ENCODE measurements around the gene DCTN4. TPM values are rescaled to one million over a fixed set of nuclear protein-coding genes. Genes with fewer than 3 reads are reported as not detected.

The DCTN4 gene
- polyA plus RNA-seq, 4 donors = 15.7 to 46.6 (median 19.9) TPM

GRCh38 chr5:150774145-150774544, 15.3 kb upstream of the DCTN4 start:
- Histone ChIP-seq H3K4me1 (ENCODE audit: control insufficient read depth in 3 of 3, insufficient read depth in 2 of 3, low read depth in 1 of 3, low read length in 2 of 3) (peaks cover 0 to 5% (median 0%) of the 10 kb centered on the region in 3 donors), H3K4me3 (ENCODE audit: low read depth in 1 of 3, low read length in 3 of 3) (no peak overlapping the region), H3K36me3 (ENCODE audit: control insufficient read depth in 3 of 3, insufficient read depth in 2 of 3, low read depth in 1 of 3, low read length in 3 of 3) (no peaks in the 10 kb centered on the region), H3K9me3 (ENCODE audit: control insufficient read depth in 2 of 2, insufficient read depth in 1 of 2, low read depth in 1 of 2, low read length in 1 of 2) (no peaks in the 10 kb centered on the region), H3K27me3 (ENCODE audit: control insufficient read depth in 3 of 3, insufficient read depth in 3 of 3, low read length in 3 of 3) (peaks cover 0 to 2% (median 0%) of the 10 kb centered on the region in 3 donors), H3K27ac (ENCODE audit: low read depth in 1 of 3, low read length in 2 of 3) (no peak overlapping the region)
- FAIRE-seq (no peak), DNase-seq (no peak)
- 6 to 53% (median 44%) methylated on average over 1 of the region's 1 CpG for WGBS, 3 donors

- no peaks in the 10 kb centered on the region for H3K4me1 ChIP-seq (ENCODE audit: control insufficient read depth in 3 of 3, insufficient read depth in 2 of 3, low read depth in 1 of 3, low read length in 2 of 3)
- FAIRE-seq (no peak), DNase-seq (no peak)
- H3K9me3 ChIP-seq (ENCODE audit: control insufficient read depth in 2 of 2, insufficient read depth in 1 of 2, low read depth in 1 of 2, low read length in 1 of 2) = no peaks in the 10 kb centered on the region
- H3K27ac ChIP-seq (ENCODE audit: low read depth in 1 of 3, low read length in 2 of 3) = no peak overlapping the region
- H3K36me3 ChIP-seq (ENCODE audit: control insufficient read depth in 3 of 3, insufficient read depth in 2 of 3, low read depth in 1 of 3, low read length in 3 of 3) = no peaks in the 10 kb centered on the region
- no peak overlapping the region for H3K4me3 ChIP-seq (ENCODE audit: low read depth in 1 of 3, low read length in 3 of 3)
- 77 to 94% (median 80%) methylated on average over 1 of the region's 1 CpG for WGBS, 3 donors
- H3K27me3 ChIP-seq (ENCODE audit: control insufficient read depth in 3 of 3, insufficient read depth in 3 of 3, low read length in 3 of 3) = peaks cover 0 to 2% (median 0%) of the 10 kb centered on the region in 3 donors
These were observed 12.4 kb upstream of the DCTN4 start for GRCh38 chr5:150771034-150771795.

GRCh38 chr5:150766251-150766650, 7.4 kb upstream of the DCTN4 start:
- Histone ChIP-seq H3K27ac (ENCODE audit: low read depth in 1 of 3, low read length in 2 of 3) (no peak overlapping the region), H3K4me1 (ENCODE audit: control insufficient read depth in 3 of 3, insufficient read depth in 2 of 3, low read depth in 1 of 3, low read length in 2 of 3) (peaks cover 0 to 27% (median 0%) of the 10 kb centered on the region in 3 donors), H3K27me3 (ENCODE audit: control insufficient read depth in 3 of 3, insufficient read depth in 3 of 3, low read length in 3 of 3) (no peaks in the 10 kb centered on the region), H3K9me3 (ENCODE audit: control insufficient read depth in 2 of 2, insufficient read depth in 1 of 2, low read depth in 1 of 2, low read length in 1 of 2) (peaks cover 0 to 4% of the 10 kb centered on the region in 2 donors), H3K36me3 (ENCODE audit: control insufficient read depth in 3 of 3, insufficient read depth in 2 of 3, low read depth in 1 of 3, low read length in 3 of 3) (no peaks in the 10 kb centered on the region), H3K4me3 (ENCODE audit: low read depth in 1 of 3, low read length in 3 of 3) (no peak overlapping the region)
- WGBS, 3 donors = 23 to 49% (median 46%) methylated on average over 2 of the region's 2 CpGs
- DNase-seq (no peak), FAIRE-seq (no peak)

GRCh38 chr5:150765799-150766169, 7.0 kb upstream of the DCTN4 start:
- H3K27me3 ChIP-seq (ENCODE audit: control insufficient read depth in 3 of 3, insufficient read depth in 3 of 3, low read length in 3 of 3) = no peaks in the 10 kb centered on the region
- H3K9me3 ChIP-seq (ENCODE audit: control insufficient read depth in 2 of 2, insufficient read depth in 1 of 2, low read depth in 1 of 2, low read length in 1 of 2) = peaks cover 0 to 4% of the 10 kb centered on the region in 2 donors
- no peak for DNase-seq
- FAIRE-seq = no peak
- H3K4me3 ChIP-seq (ENCODE audit: low read depth in 1 of 3, low read length in 3 of 3) = no peak overlapping the region
- H3K27ac ChIP-seq (ENCODE audit: low read depth in 1 of 3, low read length in 2 of 3) = no peak overlapping the region
- WGBS, 3 donors = 86 to 93% (median 88%) methylated on average over 1 of the region's 1 CpG
- peaks cover 0 to 27% (median 0%) of the 10 kb centered on the region in 3 donors for H3K4me1 ChIP-seq (ENCODE audit: control insufficient read depth in 3 of 3, insufficient read depth in 2 of 3, low read depth in 1 of 3, low read length in 2 of 3)
- H3K36me3 ChIP-seq (ENCODE audit: control insufficient read depth in 3 of 3, insufficient read depth in 2 of 3, low read depth in 1 of 3, low read length in 3 of 3) = no peaks in the 10 kb centered on the region

GRCh38 chr5:150765011-150765798, 6.4 kb upstream of the DCTN4 start:
- H3K4me1 ChIP-seq (ENCODE audit: control insufficient read depth in 3 of 3, insufficient read depth in 2 of 3, low read depth in 1 of 3, low read length in 2 of 3) = peaks cover 0 to 27% (median 0%) of the 10 kb centered on the region in 3 donors
- FAIRE-seq (no peak), DNase-seq (no peak)
- H3K27ac ChIP-seq (ENCODE audit: low read depth in 1 of 3, low read length in 2 of 3) = peak overlapping the region in 2 of 3 donors; percentile 53 to 57
- no peaks in the 10 kb centered on the region for H3K27me3 ChIP-seq (ENCODE audit: control insufficient read depth in 3 of 3, insufficient read depth in 3 of 3, low read length in 3 of 3)
- no peak overlapping the region for H3K4me3 ChIP-seq (ENCODE audit: low read depth in 1 of 3, low read length in 3 of 3)
- 74 to 94% (median 88%) methylated on average over 2 of the region's 2 CpGs for WGBS, 3 donors
- peaks cover 0 to 4% of the 10 kb centered on the region in 2 donors for H3K9me3 ChIP-seq (ENCODE audit: control insufficient read depth in 2 of 2, insufficient read depth in 1 of 2, low read depth in 1 of 2, low read length in 1 of 2)
- no peaks in the 10 kb centered on the region for H3K36me3 ChIP-seq (ENCODE audit: control insufficient read depth in 3 of 3, insufficient read depth in 2 of 3, low read depth in 1 of 3, low read length in 3 of 3)

- FAIRE-seq (no peak), DNase-seq (no peak)
- H3K27ac ChIP-seq (ENCODE audit: low read depth in 1 of 3, low read length in 2 of 3) = peak overlapping the region in 2 of 3 donors; percentile 53 to 57
- H3K4me1 ChIP-seq (ENCODE audit: control insufficient read depth in 3 of 3, insufficient read depth in 2 of 3, low read depth in 1 of 3, low read length in 2 of 3) = peaks cover 0 to 27% (median 0%) of the 10 kb centered on the region in 3 donors
- H3K27me3 ChIP-seq (ENCODE audit: control insufficient read depth in 3 of 3, insufficient read depth in 3 of 3, low read length in 3 of 3) = no peaks in the 10 kb centered on the region
- H3K36me3 ChIP-seq (ENCODE audit: control insufficient read depth in 3 of 3, insufficient read depth in 2 of 3, low read depth in 1 of 3, low read length in 3 of 3) = no peaks in the 10 kb centered on the region
- no peak overlapping the region for H3K4me3 ChIP-seq (ENCODE audit: low read depth in 1 of 3, low read length in 3 of 3)
- WGBS, 3 donors = 73 to 96% (median 96%) methylated on average over 2 of the region's 2 CpGs
- peaks cover 0 to 4% of the 10 kb centered on the region in 2 donors for H3K9me3 ChIP-seq (ENCODE audit: control insufficient read depth in 2 of 2, insufficient read depth in 1 of 2, low read depth in 1 of 2, low read length in 1 of 2)
These were observed 5.7 kb upstream of the DCTN4 start for GRCh38 chr5:150764530-150764929.

- peaks cover 0 to 30% (median 0%) of the 10 kb centered on the region in 3 donors for H3K4me1 ChIP-seq (ENCODE audit: control insufficient read depth in 3 of 3, insufficient read depth in 2 of 3, low read depth in 1 of 3, low read length in 2 of 3)
- H3K9me3 ChIP-seq (ENCODE audit: control insufficient read depth in 2 of 2, insufficient read depth in 1 of 2, low read depth in 1 of 2, low read length in 1 of 2) = peaks cover 0 to 4% of the 10 kb centered on the region in 2 donors
- FAIRE-seq (no peak), DNase-seq (peak in 1 of 2 donors; percentile 72)
- peak overlapping the region in 2 of 3 donors; percentile 53 to 55 for H3K27ac ChIP-seq (ENCODE audit: low read depth in 1 of 3, low read length in 2 of 3)
- WGBS, 3 donors = 52 to 60% (median 58%) methylated on average over 7 of the region's 7 CpGs
- no peaks in the 10 kb centered on the region for H3K36me3 ChIP-seq (ENCODE audit: control insufficient read depth in 3 of 3, insufficient read depth in 2 of 3, low read depth in 1 of 3, low read length in 3 of 3)
- H3K4me3 ChIP-seq (ENCODE audit: low read depth in 1 of 3, low read length in 3 of 3) = no peak overlapping the region
- H3K27me3 ChIP-seq (ENCODE audit: control insufficient read depth in 3 of 3, insufficient read depth in 3 of 3, low read length in 3 of 3) = no peaks in the 10 kb centered on the region
These were observed 4.4 kb upstream of the DCTN4 start for GRCh38 chr5:150763023-150763769.

- Histone ChIP-seq H3K36me3 (ENCODE audit: control insufficient read depth in 3 of 3, insufficient read depth in 2 of 3, low read depth in 1 of 3, low read length in 3 of 3) (no peaks in the 10 kb centered on the region), H3K27ac (ENCODE audit: low read depth in 1 of 3, low read length in 2 of 3) (no peak overlapping the region), H3K4me1 (ENCODE audit: control insufficient read depth in 3 of 3, insufficient read depth in 2 of 3, low read depth in 1 of 3, low read length in 2 of 3) (peaks cover 0 to 36% (median 2%) of the 10 kb centered on the region in 3 donors), H3K27me3 (ENCODE audit: control insufficient read depth in 3 of 3, insufficient read depth in 3 of 3, low read length in 3 of 3) (no peaks in the 10 kb centered on the region), H3K9me3 (ENCODE audit: control insufficient read depth in 2 of 2, insufficient read depth in 1 of 2, low read depth in 1 of 2, low read length in 1 of 2) (peaks cover 0 to 4% of the 10 kb centered on the region in 2 donors), H3K4me3 (ENCODE audit: low read depth in 1 of 3, low read length in 3 of 3) (no peak overlapping the region)
- DNase-seq = no peak
- 89 to 93% (median 90%) methylated on average over 5 of the region's 5 CpGs for WGBS, 3 donors
- no peak for FAIRE-seq
These were observed 3.4 kb upstream of the DCTN4 start for GRCh38 chr5:150762211-150762610.
